HG03045 (cell line): ENCODE results near the gene TMEM201.

Experiments used
- ATAC-seq: cut with Tn5 transposase; IDR thresholded peaks from one replicate; pipeline ENCODE4 v1.9.1; 2021; ENCODE audit warnings: mild to moderate bottlenecking, moderate library complexity; ENCODE audit not compliant: unreplicated experiment

Gene TMEM201

DNA sequence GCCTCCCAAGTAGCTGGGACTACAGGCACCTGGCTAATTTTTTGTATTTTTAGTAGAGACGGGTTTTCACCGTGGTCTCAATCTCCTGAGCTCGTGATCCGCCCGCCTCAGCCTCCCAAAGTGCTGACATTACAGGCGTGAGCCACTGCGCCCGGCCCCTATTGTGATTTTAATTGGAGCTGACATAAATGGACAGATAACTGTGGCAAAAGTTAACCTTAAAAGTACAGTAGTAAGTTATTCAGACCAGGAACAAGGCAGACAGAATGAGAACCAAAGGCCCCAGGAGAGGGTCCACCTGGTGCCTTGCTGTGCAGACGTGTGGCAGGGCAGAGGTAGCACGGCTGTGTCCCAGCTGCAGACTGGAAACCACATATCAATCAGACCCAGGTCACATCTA is 11.0 kb downstream of the TMEM201 start:
- ATAC-seq = no peak

DNA sequence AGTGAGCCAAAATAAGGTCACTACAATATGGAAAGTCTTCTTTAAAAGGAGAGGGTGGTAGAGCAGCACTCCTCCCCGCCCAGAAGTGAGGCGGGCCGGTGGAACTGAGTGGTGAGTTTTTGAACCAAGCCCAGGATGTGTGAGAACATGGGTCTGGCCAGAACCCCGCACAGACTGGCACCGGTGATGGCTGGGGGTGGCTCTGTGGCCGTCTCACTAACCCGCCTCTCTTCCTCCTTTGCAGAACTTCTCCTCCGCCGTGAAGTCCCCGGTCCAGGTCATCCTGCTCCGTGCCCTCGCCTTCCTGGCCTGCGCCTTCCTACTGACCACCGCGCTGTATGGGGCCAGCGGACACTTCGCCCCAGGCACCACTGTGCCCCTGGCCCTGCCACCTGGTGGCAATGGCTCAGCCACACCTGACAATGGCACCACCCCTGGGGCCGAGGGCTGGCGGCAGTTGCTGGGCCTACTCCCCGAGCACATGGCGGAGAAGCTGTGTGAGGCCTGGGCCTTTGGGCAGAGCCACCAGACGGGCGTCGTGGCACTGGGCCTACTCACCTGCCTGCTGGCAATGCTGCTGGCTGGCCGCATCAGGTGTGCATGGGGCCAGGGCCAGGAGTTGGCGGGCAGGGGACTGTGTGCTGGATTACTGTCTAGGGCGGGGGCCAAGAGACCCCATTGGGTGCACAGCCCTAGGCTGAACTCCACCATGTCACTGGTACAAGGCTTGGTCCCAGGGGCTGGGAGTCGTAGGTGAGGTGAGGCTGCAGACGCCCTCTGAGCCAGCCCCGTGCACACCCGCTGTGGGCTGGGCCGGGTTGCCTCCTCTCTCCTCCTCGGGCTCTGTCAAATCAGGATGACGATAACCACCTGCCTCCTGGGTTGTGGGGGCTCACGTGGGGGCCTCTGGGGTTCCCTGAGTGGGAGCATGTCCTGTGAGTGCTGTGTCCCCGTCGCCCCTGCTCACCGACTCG is 12.4 kb downstream of the TMEM201 start:
- no peak for ATAC-seq

DNA sequence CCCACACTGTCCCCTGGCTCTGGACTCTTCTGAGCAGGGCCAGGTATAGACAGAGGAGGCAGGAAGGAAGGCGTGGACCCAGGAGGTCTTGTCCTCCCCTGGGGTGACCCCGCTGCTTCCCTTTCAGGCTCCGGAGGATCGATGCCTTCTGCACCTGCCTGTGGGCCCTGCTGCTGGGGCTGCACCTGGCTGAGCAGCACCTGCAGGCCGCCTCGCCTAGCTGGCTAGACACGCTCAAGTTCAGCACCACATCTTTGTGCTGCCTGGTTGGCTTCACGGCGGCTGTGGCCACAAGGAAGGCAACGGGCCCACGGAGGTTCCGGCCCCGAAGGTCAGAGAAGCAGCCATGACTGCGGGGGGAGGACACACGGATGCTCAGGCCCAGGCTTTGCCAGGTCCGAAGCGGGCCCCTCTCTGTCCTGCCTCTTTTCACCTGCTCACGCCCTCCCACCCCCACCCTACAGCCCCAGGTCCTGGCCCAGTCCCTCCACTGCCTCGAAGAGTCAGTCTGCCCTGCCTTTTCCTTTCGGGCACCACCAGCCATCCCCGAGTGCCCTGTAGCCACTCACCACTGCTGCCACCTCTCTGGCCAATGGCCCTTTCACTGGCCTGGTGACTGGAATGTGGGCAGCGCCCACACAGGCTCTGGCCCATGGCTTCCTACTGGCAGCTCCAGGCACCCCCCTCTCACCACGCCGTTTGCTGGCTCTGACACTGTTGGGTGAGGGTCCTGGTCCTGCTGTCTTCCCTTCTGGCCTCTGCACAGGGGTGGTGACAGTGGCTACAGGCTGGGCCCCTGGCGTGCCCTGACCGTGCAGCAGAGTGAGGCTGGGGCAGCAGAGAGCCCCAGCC is 13.5 kb downstream of the TMEM201 start:
- no peak for ATAC-seq

DNA sequence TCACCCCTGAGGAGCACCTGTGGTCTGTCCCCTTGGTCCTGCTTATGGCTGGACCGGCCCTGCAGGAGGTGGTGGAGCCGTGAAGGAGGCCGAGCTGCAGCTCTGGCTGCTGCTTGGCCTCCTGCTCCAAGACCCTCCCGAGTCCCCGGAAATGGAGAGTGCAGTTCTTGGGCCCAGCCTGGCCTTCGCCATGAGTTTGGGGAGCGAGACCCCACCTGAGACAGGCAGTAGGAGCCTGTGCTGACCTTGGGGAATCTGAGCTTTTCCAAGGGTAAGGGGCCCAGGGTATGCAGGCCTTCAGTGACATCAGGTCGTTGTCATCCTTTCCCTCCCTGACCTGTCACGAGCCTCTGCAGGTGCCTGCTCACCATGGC is 14.1 kb downstream of the TMEM201 start:
- no peak for ATAC-seq

DNA sequence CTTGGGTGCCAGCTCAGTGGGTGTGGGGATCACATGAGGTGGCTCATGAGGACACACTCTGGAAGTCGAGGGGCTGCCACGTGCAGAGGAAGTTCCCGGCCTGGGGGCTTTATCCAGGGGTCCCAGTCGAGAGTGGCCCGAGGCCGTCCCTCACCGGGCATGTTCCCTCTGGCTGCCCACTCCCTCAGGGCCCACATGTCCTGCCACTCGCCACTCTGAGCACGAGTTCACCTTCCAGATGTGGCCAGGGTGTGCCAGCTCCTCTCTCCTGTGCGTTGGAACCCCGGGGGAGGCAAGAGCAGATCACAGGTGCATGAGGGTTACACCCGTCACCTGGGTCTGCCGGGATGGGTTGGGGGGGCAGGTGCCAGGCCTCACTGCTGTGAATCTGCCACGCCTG is 14.6 kb downstream of the TMEM201 start:
- no peak for ATAC-seq

DNA sequence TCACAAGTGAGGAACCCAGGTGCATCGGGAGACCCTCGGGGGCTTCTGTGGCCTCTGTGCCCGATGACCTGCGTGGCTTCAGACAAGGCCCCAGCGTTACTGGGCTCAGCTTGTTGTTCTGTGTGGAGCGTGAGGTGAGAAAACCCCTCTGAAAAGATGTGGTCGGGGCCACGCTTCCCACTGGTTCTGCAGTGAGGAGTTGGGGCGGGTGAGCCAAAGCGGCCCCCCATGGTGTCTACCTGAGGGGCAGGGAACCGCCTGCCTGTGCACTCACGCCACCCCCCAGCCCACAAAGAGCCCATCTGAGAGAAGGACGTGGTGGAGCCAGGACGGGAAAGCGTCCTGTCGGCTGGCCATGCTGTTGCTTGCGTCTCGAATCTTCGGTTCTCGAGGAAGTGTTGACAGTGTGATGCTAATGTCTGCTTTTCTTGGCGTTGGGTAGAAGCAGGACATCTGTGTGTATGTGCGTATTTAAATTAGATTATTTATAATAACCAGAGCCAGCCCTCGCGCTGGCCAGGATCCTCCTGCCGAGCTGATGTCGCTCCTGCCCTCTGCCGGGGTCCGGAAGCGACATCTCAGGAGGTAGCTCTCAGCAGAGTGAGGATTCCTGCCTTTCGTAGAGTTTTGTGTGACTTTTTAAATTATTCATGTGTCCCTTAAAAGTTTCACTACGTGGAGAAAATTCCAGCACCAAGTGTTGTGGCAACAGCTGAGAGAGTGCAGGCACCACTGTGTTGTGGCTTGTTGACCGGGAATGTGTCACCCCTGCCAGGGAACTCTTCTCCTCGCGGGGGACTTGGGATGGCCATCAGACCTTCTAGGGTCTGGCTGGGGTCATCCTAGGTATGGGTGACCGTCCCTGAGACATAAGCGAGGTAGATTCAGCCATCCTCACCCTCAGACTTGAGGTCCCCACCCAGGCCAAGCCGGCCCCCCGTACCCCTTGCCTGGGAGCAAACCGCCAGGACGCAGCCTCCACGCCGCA is 15.3 kb downstream of the TMEM201 start:
- no peak for ATAC-seq

DNA sequence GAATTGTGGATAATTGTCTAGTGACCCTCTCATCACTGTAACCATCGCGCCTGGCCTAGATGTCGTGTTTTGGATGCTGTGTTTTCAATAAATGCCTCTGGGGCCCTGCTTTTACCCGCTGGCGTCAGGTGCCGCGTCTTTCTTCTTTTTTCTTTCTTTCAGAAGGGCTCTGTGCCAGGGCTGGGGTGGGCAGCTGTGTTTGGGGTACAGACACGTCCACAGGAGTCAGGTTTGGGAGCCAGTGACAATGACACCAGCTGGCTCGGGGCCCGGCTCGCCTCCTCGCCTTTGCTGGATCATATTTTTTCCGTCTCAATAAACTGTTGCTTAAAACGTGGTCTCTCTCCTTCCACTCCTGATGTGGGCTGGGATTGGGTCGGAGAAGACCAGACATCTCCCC is 16.1 kb downstream of the TMEM201 start:
- ATAC-seq = no peak

DNA sequence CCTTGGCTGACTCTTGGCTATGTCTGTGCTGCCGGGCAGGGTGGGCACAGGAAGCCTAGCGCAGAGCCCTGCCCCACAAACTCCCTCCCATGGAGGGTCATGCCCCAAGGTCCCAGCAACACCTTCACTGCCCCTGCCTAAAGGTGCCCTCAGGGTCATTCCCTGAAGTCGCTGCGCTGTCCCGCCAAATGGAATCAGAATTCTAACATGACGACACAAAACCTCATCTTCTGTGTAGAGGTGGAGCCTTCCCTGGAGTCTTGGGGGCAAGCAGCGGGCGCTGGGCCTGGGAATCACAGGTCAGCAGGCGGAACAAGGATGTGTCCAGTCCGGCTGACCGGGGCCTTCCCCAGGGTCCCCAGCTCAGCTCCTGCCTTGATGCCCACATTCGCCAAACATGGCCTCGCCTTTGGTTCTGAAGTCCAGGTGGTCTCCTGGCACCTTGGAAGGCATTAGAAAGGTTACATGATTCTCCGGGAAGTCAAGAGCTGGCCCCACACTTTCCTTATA is 17.3 kb downstream of the TMEM201 start:
- no peak for ATAC-seq

DNA sequence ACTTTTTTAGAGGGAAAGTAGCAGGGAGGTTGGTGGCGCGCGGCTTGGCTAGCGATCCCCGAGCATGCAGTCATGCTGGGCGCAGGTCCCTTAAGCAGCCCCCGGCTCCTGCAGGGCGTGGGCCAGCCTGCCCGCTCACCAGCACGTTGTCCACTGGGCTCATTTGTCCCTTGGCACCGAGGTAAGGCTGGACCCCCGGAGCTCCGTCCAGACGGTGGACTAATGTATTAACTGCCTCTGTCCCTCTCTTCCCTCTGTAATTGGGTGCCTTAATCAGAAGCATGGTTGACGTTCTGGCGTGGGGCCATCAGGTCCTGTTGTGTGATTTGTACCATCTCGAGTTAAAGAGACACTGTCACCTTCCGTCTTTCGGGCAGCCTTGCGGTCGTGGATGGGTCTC is 17.7 kb downstream of the TMEM201 start:
- no peak for ATAC-seq

DNA sequence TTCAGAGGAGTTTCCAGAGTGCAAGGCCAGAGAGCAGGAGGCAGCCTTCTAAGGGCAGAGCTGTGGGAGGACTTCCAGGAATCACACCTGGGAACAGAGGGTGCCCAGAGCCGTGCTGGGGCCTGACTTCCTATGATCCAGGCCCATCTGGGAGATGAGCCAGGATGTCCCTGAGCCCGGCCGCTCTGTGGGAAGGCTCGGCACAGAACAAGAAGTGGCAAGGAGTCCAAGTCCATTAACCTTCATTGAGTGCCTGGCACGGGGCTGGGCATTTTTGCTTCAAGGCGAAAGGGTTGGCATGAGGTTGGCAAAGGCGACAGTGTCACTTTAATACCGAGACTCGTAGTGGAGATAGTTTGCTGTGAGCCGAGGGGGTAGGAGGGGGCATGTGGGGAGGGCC is 18.2 kb downstream of the TMEM201 start:
- ATAC-seq = no peak

DNA sequence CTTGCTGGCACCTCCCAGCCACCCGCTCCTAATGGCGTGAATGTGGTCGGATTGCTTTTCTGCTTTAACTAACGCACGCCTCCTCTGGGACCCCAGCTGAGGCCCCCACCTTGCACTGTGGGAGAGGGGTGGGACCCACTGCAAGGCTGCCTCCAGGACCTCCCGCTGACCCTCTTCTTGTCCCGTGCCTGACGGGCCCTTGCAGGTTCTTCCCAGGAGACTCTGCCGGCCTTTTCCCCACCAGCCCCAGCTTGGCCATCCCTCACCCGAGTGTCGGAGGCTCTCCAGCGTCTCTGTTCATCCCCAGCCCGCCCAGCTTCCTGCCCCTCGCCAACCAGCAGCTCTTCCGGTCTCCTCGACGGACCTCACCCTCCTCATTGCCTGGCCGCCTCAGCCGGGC is 18.6 kb downstream of the TMEM201 start:
- no peak for ATAC-seq

DNA sequence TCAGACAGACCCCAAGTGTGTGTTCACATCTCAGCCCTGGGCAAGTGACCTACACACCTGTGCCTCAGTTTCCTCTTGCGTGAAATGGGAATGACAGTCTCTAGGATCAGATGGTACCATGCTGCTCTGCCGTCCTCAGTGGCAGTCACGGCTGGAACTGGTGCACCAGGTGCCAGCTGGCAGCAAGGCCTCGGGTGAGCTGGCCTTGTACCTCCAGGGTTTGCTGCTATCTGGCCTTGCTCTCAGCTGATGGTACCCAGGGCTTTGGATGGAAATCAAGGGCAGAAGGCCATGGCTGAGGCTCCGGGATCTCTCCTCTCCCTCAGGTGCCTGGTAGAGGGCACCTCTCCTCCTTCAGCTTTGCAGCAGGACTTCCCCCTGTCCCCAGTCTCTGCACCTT is 21.3 kb downstream of the TMEM201 start:
- ATAC-seq = no peak

DNA sequence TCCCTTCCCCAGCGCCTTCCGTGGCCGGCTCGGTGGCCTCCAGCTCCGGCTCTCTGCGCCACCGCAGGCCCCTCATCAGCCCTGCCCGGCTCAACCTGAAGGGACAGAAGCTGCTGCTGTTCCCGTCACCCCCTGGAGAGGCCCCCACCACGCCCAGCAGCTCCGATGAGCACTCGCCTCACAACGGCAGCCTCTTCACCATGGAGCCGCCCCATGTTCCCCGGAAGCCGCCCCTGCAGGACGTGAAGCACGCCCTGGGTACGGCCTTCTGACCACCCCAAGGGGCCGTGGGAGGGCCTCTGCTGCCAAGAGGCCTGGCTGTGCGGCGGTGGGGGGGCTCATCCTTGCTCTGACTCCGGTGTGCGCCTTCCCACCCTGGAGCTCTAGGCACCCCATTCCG is 21.8 kb downstream of the TMEM201 start:
- no peak for ATAC-seq

DNA sequence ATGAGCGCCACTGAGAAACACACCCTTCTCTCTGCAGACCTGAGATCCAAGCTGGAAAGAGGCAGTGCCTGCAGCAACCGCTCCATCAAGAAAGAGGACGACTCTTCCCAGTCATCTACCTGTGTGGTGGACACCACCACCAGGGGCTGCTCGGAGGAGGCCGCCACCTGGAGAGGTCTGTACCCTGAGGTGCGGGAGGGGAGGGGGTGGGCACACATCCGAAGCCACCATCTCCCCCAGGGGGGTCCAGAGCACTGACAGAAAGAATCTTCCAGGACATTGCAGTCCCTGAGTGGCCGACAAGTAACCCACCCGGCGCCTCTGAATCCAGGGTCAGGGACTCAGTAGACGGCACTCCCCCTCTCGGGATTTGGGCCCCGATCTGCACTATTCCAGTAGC is 23.0 kb downstream of the TMEM201 start:
- no peak for ATAC-seq

DNA sequence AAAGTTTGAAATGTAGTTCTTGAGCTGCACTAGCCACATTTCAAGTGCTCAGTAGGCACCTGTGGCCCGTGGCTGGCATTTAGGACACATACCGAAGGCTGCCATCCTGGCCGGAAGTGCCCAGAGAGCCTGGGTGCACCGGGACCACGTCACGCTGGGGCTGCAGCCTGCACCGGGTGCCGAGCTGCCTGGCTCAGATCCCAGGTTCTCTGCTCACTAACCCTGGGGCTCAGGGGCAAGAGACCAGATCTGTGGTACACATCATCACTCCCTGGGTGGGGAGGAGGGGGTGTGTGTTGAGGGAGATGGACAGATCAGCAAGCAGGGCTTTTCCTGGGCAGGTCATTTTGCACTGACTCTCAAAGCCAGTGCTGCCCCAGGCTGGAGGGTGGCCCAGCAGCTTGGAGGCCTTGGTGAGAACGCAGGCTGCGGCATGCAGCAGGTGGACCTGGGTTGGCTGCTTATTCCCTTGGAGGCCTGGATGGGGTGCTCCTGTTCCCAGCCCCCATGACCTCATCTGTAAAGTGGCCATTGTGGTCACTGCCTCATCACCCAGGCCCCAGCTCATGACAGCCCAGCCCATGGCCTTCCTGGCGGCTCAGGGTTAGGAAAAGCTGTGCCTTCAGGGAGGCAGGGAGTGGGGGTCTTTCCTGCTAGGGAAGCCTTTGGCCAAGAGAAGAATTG is 23.6 kb downstream of the TMEM201 start:
- no peak for ATAC-seq

DNA sequence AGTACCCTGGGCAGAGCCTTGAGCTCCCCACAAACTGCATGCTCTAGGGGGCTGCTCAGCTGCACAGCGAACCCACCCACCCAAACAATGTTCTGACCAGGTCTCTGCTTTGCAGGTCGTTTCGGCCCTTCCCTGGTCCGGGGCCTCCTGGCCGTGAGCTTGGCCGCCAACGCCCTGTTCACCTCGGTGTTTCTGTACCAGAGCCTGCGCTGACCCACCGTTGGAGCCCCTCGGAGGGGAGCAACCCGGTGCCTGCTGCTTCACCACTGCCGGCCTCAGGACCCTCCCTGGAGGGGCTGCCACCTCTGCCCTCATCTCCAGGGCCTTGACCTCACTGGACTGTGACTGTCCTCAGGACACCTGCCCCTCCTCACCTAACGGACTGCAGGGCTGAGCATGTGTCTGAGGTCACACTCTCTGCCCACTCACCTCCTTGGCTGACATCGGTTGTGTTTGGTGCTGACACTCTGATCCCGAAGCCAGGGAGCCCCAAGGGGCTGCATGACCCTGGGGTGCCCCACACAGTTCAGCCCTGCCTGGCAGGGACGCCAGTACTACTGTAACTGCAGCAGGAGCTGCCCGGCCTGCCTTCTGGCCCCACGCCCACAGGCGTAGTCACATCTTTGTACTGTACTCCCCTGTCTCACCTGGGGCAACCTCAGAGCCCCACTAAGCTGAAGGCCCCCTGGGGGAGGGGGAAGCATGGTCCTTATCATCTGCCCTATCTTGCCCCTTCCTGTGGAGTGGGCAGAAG is 24.3 kb downstream of the TMEM201 start:
- ATAC-seq = no peak

DNA sequence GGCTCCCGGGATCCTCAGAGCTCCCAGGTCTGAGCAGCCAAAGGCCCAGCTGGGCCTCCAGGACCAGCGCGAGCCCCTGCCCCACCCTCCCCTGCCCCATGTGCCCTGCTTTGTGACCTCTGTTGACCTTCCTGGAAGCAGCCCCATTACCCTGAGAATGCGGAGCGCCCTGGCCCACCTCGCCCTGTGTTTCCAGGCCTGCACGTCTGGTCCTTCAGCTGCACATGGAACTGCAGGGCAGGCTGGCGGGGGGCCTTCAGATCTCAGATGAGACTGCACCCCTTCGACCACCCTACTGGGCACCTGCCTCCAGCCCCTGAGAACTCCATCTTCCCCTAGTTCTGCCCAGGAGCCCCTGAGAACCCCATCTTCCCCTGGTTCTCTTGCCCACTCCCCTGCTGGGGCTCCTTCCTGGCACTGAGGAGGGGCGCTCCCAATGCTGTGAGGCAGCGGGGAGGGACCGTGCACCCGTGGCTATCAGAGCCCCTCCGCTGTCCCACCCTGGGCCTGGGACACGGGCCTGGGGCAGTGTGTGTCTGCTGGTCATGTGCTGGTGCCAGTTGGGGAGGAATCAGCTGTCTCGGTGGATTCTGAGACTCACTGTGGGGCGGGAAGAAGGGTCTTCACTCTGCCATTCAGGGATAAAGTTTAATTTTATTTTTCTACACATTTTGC is 25.1 kb downstream of the TMEM201 start:
- ATAC-seq = no peak

DNA sequence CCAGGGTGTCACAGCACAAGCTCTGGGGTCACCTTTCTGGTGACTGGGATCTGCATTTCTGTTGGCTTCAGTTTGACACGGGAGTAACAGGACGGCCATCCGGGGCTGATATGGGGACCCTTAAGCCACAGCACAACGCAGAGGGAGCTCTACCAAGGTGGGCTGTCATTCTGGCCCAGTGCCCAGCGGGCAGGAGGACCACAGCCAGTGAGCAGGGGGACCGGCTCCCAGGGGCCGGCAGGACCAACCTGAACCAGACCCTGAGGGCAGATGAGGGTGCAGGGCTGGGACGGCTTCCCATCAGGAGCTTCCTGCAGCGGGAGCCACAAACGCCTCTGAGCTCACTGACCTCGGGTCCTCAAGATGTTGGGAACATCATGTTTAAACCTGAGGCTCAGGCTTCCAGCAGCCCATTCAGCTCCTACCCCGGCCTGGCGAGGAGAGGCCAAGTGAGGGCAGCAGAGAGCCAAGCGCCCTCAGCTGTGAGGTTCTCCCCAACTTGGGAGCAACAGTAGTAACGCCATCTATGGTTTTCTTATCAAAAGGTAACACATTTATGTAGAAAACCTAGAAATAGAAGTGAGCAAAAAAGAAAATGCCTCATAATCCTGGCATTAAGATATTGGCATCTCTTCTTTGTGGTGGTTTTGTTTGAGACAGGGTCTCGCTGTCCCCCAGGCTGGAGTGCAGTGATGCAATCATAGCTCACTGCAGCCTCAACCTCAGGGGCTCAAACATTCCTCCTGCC is 26.8 kb downstream of the TMEM201 start:
- ATAC-seq = no peak
